Measurements from ENCODE around the gene ERCC6L.
A peak's percentile ranks its signal among the peaks of the same experiment; 100 is the strongest.

Gene ERCC6L

GRCh38 chrX:72273718-72274117 is 34.9 kb upstream of the ERCC6L start:
- no peak overlapping the region for H3K27ac ChIP-seq
- no peak for DNase-seq (ENCODE audit: low spot score)
- ChIA-PET POLR2A (ENCODE audit: low non-redundant PET) (no interaction called here), CTCF (no interaction called here)
- TF ChIP-seq CTCF (conservative IDR thresholded peaks at IDR 0.05; ENCODE audit: low read depth), result no peak

- peak overlapping the region; percentile 14; the same call in 1 of the 2 replicates for H3K27ac ChIP-seq
- DNase-seq (ENCODE audit: low spot score), result peak; percentile 45
- ChIA-PET CTCF (no interaction called here), POLR2A (ENCODE audit: low non-redundant PET) (no interaction called here)
- no peak for TF ChIP-seq CTCF (conservative IDR thresholded peaks at IDR 0.05; ENCODE audit: low read depth)
Measured at GRCh38 chrX:72272868-72273267, 34.0 kb upstream of the ERCC6L start.

GRCh38 chrX:72271812-72272211 is 33.0 kb upstream of the ERCC6L start:
- DNase-seq (ENCODE audit: low spot score), result no peak
- ChIA-PET POLR2A (ENCODE audit: low non-redundant PET) (no interaction called here), CTCF (no interaction called here)
- H3K27ac ChIP-seq, result no peak overlapping the region
- no peak for TF ChIP-seq CTCF (conservative IDR thresholded peaks at IDR 0.05; ENCODE audit: low read depth)

GRCh38 chrX:72271091-72271788 is 32.4 kb upstream of the ERCC6L start:
- H3K27ac ChIP-seq, result peak overlapping the region; percentile 58
- POLR2A ChIA-PET (ENCODE audit: low non-redundant PET), result no interaction called here
- CTCF ChIA-PET, result no interaction called here
- DNase-seq (ENCODE audit: low spot score), result no peak
- TF ChIP-seq CTCF (conservative IDR thresholded peaks at IDR 0.05; ENCODE audit: low read depth), result no peak

- no peak for DNase-seq (ENCODE audit: low spot score)
- no peak for TF ChIP-seq CTCF (conservative IDR thresholded peaks at IDR 0.05; ENCODE audit: low read depth)
- ChIA-PET POLR2A (ENCODE audit: low non-redundant PET) (no interaction called here), CTCF (no interaction called here)
- H3K27ac ChIP-seq, result peak overlapping the region; percentile 58
Measured at GRCh38 chrX:72270316-72270866, 31.6 kb upstream of the ERCC6L start.

- CTCF ChIA-PET, result no interaction called here
- TF ChIP-seq CTCF (conservative IDR thresholded peaks at IDR 0.05; ENCODE audit: low read depth), result no peak
- H3K27ac ChIP-seq, result peak overlapping the region; percentile 58
- POLR2A ChIA-PET (ENCODE audit: low non-redundant PET), result no interaction called here
- no peak for DNase-seq (ENCODE audit: low spot score)
Measured at GRCh38 chrX:72269671-72270251, 30.9 kb upstream of the ERCC6L start.

Measured in RWPE1 (cell line).